Endothelial cell of umbilical vein (primary cell): Measurements from ENCODE around the gene CTSZ. TPM values are rescaled to one million over a fixed set of nuclear protein-coding genes. Genes with fewer than 3 reads are reported as not detected.

Source experiments
- BruUV-seq: library from RNA; stranded (reverse); fragments of 400-500 nt; replicated peaks from 2 replicates; lab custom pipeline; 2021; lab: Mats Ljungman, UMichigan
- CTCF ChIA-PET: fragments of 300-600, 350-600 bp; sonication (Branson Sonifier 250); formaldehyde crosslinking; loops from one replicate; lab custom pipeline; 2021; ENCODE audit warnings: antibody characterized with exemption, inconsistent platforms; lab: Charles Lee
- POLR2A ChIA-PET: fragments of 300-600, 350-600 bp; sonication (Branson Sonifier 250); formaldehyde crosslinking; loops from one replicate; lab custom pipeline; 2021; ENCODE audit warnings: antibody characterized with exemption, inconsistent platforms; lab: Charles Lee
- DNase-seq: peaks from one replicate; pipeline ENCODE4 v3.0.0-alpha.2; 2011; ENCODE audit warnings: low read depth, low spot score
- FAIRE-seq: peaks from 2 replicates; lab custom pipeline; 2011; peaks lifted over from hg19 to GRCh38; lab: Jason Lieb, UNC
- H2AFZ ChIP-seq: 2 replicates; pipeline ENCODE4 v1.6.0; 2012; ENCODE audit warnings: low read depth, low read length, control low read depth, inconsistent platforms
- H3K27ac ChIP-seq: 2 replicates; pipeline ENCODE4 v1.5.1; 2011; ENCODE audit warnings: low read depth, mild to moderate bottlenecking, control low read depth, low read length, moderate library complexity; ENCODE audit not compliant: insufficient read depth
- H3K27me3 ChIP-seq, 2 experiments: 2 replicates each; pipeline versions ENCODE4 v1.6.0 to v1.6.1; 2011; ENCODE audit warnings: low read length in 2 of 2, mixed read lengths in 1 of 2; ENCODE audit not compliant: control insufficient read depth in 2 of 2, insufficient read depth in 2 of 2
- H3K36me3 ChIP-seq, 2 experiments: 2 replicates in 1 of 2; 3 replicates in 1 of 2; pipeline ENCODE4 v1.5.1; 2011; ENCODE audit warnings: low read length in 2 of 2, mild to moderate bottlenecking in 1 of 2, moderate library complexity in 1 of 2; ENCODE audit not compliant: control insufficient read depth in 2 of 2, insufficient read depth in 2 of 2; ENCODE audit errors: extremely low read depth in 1 of 2
- H3K4me1 ChIP-seq: 3 replicates; pipeline ENCODE4 v1.5.1; 2011; ENCODE audit warnings: mild to moderate bottlenecking, low read length; ENCODE audit not compliant: control insufficient read depth, insufficient read depth; ENCODE audit errors: extremely low read depth
- H3K4me2 ChIP-seq: 2 replicates; pipeline ENCODE4 v1.6.1; 2011; ENCODE audit warnings: low read length, control low read depth, mixed read lengths; ENCODE audit not compliant: insufficient read depth
- H3K4me3 ChIP-seq, 3 experiments: fragments of 200-600 bp in 1 of 3; sonication (generic), shearing (Covaris generic) in 1 of 3; replicated peaks in 1 of 3; 2 replicates each; pipeline ENCODE4 v1.5.1; 2011 to 2016; ENCODE audit warnings: control low read depth in 3 of 3, low read length in 3 of 3, mild to moderate bottlenecking in 2 of 3, inconsistent platforms in 1 of 3, low read depth in 1 of 3, moderate library complexity in 1 of 3; ENCODE audit not compliant: insufficient read depth in 1 of 3
- H3K79me2 ChIP-seq: 2 replicates; pipeline ENCODE4 v1.6.0; 2012; ENCODE audit warnings: low read length, inconsistent platforms; ENCODE audit not compliant: control insufficient read depth, insufficient read depth
- H3K9ac ChIP-seq: replicated peaks from 2 replicates; pipeline ENCODE3; 2011; ENCODE audit warnings: low read length, control low read depth; ENCODE audit not compliant: insufficient read depth; ENCODE audit errors: extremely low read depth
- H3K9me1 ChIP-seq: replicated peaks from 3 replicates; pipeline ENCODE4 v1.6.0; 2011; ENCODE audit warnings: mild to moderate bottlenecking, low read length; ENCODE audit not compliant: control insufficient read depth, insufficient read depth; ENCODE audit errors: extremely low read depth
- H3K9me3 ChIP-seq: replicated peaks from 2 replicates; pipeline ENCODE4 v1.5.1; 2012; ENCODE audit warnings: low read length, inconsistent platforms; ENCODE audit not compliant: control insufficient read depth, insufficient read depth
- H4K20me1 ChIP-seq: replicated peaks from 2 replicates; pipeline ENCODE3; 2011; ENCODE audit warnings: mild to moderate bottlenecking, low read length; ENCODE audit not compliant: control insufficient read depth, insufficient read depth; ENCODE audit errors: extremely low read depth
- EZH2 ChIP-seq: IDR thresholded peaks from 2 replicates; pipeline ENCODE4 v1.6.1; 2012; ENCODE audit warnings: borderline replicate concordance, low read depth, mild to moderate bottlenecking, moderate library complexity, low read length, inconsistent platforms; ENCODE audit not compliant: severe bottlenecking
- FOS ChIP-seq: IDR thresholded peaks from 2 replicates; pipeline ENCODE4 v1.6.1; 2011; ENCODE audit warnings: mild to moderate bottlenecking, low read length, moderate library complexity, borderline replicate concordance; ENCODE audit not compliant: insufficient read depth
- GATA2 ChIP-seq: IDR thresholded peaks from 2 replicates; pipeline ENCODE4 v1.7.0; 2011; ENCODE audit warnings: low read depth, mild to moderate bottlenecking, moderate library complexity, mixed read lengths, low read length; ENCODE audit not compliant: insufficient read length, insufficient read depth
- JUN ChIP-seq: IDR thresholded peaks from 2 replicates; pipeline ENCODE4 v1.6.1; 2011; ENCODE audit warnings: borderline replicate concordance, low read depth; ENCODE audit not compliant: insufficient read length, insufficient read depth
- MAX ChIP-seq: IDR thresholded peaks from 2 replicates; pipeline ENCODE4 v1.6.1; 2011; ENCODE audit not compliant: insufficient read depth, insufficient read length
- MYC ChIP-seq: IDR thresholded peaks from one replicate; pipeline ENCODE4 v1.6.1; 2011; ENCODE audit warnings: mild to moderate bottlenecking, low read depth, low read length
- POLR2A ChIP-seq: IDR thresholded peaks from 2 replicates; pipeline ENCODE4 v1.6.1; 2012; ENCODE audit warnings: low read depth, mild to moderate bottlenecking, control low read depth, low read length
- POLR2AphosphoS5 ChIP-seq: IDR thresholded peaks from 2 replicates; pipeline ENCODE4 v1.6.1; 2012; ENCODE audit warnings: low read depth, mild to moderate bottlenecking, control low read depth, low read length, moderate library complexity; ENCODE audit not compliant: insufficient read depth
- dilution Hi-C: fragments of 300-500 bp; cut with MboI; formaldehyde crosslinking; loops from one replicate; pipeline ENCODE4 v1.15.0; 2019; ENCODE audit warnings: low sequenced_read_pairs; ENCODE audit not compliant: extremely low pct_ligation_motif_present
- intact Hi-C: fragments of 100-400 bp; cut with micrococcal nuclease; formaldehyde crosslinking; loops from one replicate; pipeline ENCODE4 v1.10.0; 2022
- polyA plus RNA-seq, 4 experiments: library from polyadenylated mRNA; depleted of rRNA in 3 of 4; stranded (reverse) in 3 of 4; unstranded in 1 of 4; fragments of >200 nt; gene quantifications; 2 replicates each; pipeline versions ENCODE4 v1.2.1 to v1.2.3, GENCODE V29; 2011 to 2012; ENCODE audit warnings: missing spikeins in 1 of 4
- total RNA-seq: library from RNA; stranded (reverse); gene quantifications from 2 replicates; pipeline ENCODE4 v1.2.3, GENCODE V29; 2021
- TF ChIP-seq, protein P1 (sequence below), 2 donors: IDR thresholded peaks; 1 replicate in 1 of 2; 2 replicates in 1 of 2; pipeline ENCODE4 v1.5.1; 2011; ENCODE audit warnings: low read length in 2 of 2, mild to moderate bottlenecking in 2 of 2, moderate library complexity in 2 of 2, control low read depth in 1 of 2, inconsistent platforms in 1 of 2, low read depth in 1 of 2; ENCODE audit not compliant: insufficient read depth in 1 of 2; ENCODE audit errors: extremely low read depth in 1 of 2

CTSZ gene
- total and polyA plus RNA-seq, 2 donors (not counting 3 experiments of a cell fraction or from before 2014, with no cell fraction given), result 304 to 387 TPM

GRCh38 chr20:58982406-58983114 is 24.5 kb downstream of the CTSZ start:
- no peaks in the 10 kb centered on the region for H3K9me3 ChIP-seq
- H3K27me3 ChIP-seq, result peaks cover 0 to 1% of the 10 kb centered on the region in 2 experiments
- no peak overlapping the region for H2AFZ ChIP-seq
- peak overlapping the region; percentile 88 for H3K4me2 ChIP-seq
- no peak for FAIRE-seq
- no peak overlapping the region for H3K4me3 ChIP-seq
- intact Hi-C loops, result loop anchor here (10.0 kb wide), 1 partner anchor 242 kb away; no protein-coding TSS in a partner anchor
- DNase-seq, result no peak
- CTCF ChIA-PET, result interaction anchor here (0.8 to 1.5 kb wide), 2 partner anchors 105 to 106 kb away, joined by 3 read pairs; no protein-coding TSS in a partner anchor
- H3K9me1 ChIP-seq, result no peaks in the 10 kb centered on the region
- peaks cover 46% of the 10 kb centered on the region for H3K79me2 ChIP-seq
- TSS peak; percentile 27 for BruUV-seq
- no peak overlapping the region for H3K27ac ChIP-seq
- H4K20me1 ChIP-seq, result no peaks in the 10 kb centered on the region
- H3K4me1 ChIP-seq, result peaks cover 3% of the 10 kb centered on the region
- TF ChIP-seq POLR2A, result no peak
- no peak for TF ChIP-seq EZH2
- TF ChIP-seq, protein P1, sequence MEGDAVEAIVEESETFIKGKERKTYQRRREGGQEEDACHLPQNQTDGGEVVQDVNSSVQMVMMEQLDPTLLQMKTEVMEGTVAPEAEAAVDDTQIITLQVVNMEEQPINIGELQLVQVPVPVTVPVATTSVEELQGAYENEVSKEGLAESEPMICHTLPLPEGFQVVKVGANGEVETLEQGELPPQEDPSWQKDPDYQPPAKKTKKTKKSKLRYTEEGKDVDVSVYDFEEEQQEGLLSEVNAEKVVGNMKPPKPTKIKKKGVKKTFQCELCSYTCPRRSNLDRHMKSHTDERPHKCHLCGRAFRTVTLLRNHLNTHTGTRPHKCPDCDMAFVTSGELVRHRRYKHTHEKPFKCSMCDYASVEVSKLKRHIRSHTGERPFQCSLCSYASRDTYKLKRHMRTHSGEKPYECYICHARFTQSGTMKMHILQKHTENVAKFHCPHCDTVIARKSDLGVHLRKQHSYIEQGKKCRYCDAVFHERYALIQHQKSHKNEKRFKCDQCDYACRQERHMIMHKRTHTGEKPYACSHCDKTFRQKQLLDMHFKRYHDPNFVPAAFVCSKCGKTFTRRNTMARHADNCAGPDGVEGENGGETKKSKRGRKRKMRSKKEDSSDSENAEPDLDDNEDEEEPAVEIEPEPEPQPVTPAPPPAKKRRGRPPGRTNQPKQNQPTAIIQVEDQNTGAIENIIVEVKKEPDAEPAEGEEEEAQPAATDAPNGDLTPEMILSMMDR (IDR thresholded peaks at IDR 0.05; ENCODE audit: extremely low read depth in 1 of 2, insufficient read depth in 1 of 2, low read depth in 1 of 2, low read length in 2 of 2), result no peak
- no peak for TF ChIP-seq FOS
- no peak for TF ChIP-seq MYC
- no peak for TF ChIP-seq POLR2AphosphoS5
- TF ChIP-seq GATA2, result no peak
- TF ChIP-seq MAX, result no peak
- TF ChIP-seq JUN, result no peak
- peaks cover 8 to 9% of the 10 kb centered on the region in 2 experiments for H3K36me3 ChIP-seq
- POLR2A ChIA-PET, result interaction anchor here (0.7 to 0.8 kb wide), 2 partner anchors 9 to 50 kb away, joined by 3 read pairs; partner anchors contain the start of gene ATP5F1E
- H3K9ac ChIP-seq, result no peak overlapping the region
- dilution Hi-C loops, result no loop called here
